Epithelial cell of proximal tubule (primary cell): ENCODE results near the gene CBLIF. TPM values are rescaled to one million over a fixed set of nuclear protein-coding genes. Genes with fewer than 3 reads are reported as not detected.

Experiments
- DNase-seq: peaks from one replicate; pipeline ENCODE4 v3.0.0-alpha.2; 2011; ENCODE audit warnings: low read depth
- H3K4me3 ChIP-seq: 2 replicates; pipeline ENCODE4 v1.5.1; 2011; ENCODE audit warnings: low read depth, mild to moderate bottlenecking, low read length
- total RNA-seq: library from RNA; depleted of rRNA; stranded (reverse); fragments of >200 nt; gene quantifications from 2 replicates; pipeline ENCODE4 v1.2.3, GENCODE V29; 2015
- TF ChIP-seq, protein P1 (sequence below): conservative IDR thresholded peaks from 2 replicates; pipeline ENCODE4 v1.5.1; 2012; ENCODE audit warnings: low read depth, mild to moderate bottlenecking, low read length

The CBLIF gene
- total RNA-seq, 1 donor from 2014 or later, result not detected

DNA sequence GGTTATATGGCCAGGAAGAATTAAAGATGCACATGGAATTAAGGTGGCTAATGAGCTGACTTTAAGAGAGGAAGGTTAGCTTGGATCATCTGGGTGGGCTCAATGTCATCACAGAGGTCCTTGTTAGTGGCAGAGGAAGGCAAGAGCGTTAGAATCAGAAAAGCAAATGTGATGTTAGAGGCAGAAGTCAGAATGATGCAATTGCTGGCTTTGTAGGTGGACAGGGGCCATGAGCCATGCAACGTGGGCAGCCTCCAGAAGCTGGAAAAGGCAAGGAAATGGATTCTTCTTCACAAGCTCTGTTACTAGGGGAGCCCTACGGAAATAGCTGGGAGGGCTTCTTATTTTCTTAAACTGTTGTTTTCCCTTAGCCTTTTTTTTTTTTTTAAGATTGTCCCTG is 2.3 kb upstream of the CBLIF start:
- TF ChIP-seq, protein P1, sequence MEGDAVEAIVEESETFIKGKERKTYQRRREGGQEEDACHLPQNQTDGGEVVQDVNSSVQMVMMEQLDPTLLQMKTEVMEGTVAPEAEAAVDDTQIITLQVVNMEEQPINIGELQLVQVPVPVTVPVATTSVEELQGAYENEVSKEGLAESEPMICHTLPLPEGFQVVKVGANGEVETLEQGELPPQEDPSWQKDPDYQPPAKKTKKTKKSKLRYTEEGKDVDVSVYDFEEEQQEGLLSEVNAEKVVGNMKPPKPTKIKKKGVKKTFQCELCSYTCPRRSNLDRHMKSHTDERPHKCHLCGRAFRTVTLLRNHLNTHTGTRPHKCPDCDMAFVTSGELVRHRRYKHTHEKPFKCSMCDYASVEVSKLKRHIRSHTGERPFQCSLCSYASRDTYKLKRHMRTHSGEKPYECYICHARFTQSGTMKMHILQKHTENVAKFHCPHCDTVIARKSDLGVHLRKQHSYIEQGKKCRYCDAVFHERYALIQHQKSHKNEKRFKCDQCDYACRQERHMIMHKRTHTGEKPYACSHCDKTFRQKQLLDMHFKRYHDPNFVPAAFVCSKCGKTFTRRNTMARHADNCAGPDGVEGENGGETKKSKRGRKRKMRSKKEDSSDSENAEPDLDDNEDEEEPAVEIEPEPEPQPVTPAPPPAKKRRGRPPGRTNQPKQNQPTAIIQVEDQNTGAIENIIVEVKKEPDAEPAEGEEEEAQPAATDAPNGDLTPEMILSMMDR, result no peak
- DNase-seq, result no peak
- no peak overlapping the region for H3K4me3 ChIP-seq

DNA sequence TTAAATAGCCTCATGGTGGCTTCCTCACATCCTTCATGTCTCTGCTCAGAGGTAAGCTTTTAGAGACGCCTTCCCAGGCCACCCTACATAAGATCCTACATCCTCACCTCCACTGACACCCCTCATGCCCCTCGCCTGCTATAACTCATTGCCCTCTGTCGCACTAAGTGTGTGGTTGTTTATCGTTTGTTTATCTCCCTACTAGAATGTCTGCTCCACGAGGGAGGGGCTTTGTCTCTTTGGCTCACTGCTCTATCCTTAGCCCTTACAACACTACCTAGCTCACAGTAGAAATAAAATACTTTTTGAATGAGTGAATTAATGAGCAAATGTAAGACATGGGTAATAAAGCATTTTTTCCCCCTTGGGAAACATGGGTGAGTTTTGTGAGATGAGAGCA is 1.3 kb upstream of the CBLIF start:
- TF ChIP-seq, protein P1, result no peak
- DNase-seq, result no peak
- no peak overlapping the region for H3K4me3 ChIP-seq

DNA sequence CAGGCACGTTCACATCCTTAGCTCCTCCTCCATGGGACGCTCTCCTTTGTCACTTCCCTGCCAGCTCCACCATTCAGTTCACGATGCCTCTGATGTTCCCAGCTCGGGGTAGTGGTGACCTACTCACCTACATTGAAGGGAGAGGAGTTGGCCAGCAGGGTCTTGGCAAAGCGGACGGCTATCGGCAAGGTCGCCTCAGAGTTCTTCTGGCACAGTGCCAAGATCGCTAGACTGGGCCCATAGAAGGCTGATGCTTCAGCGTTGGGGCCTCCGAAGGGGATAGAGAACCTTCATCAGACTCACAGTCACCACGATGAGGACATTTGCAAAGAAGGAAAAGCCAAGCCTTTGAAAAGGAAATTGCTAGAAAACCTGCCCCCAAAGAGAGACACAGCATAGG is 3.0 kb downstream of the CBLIF start:
- DNase-seq, result no peak
- no peak overlapping the region for H3K4me3 ChIP-seq
- TF ChIP-seq, protein P1, result no peak

DNA sequence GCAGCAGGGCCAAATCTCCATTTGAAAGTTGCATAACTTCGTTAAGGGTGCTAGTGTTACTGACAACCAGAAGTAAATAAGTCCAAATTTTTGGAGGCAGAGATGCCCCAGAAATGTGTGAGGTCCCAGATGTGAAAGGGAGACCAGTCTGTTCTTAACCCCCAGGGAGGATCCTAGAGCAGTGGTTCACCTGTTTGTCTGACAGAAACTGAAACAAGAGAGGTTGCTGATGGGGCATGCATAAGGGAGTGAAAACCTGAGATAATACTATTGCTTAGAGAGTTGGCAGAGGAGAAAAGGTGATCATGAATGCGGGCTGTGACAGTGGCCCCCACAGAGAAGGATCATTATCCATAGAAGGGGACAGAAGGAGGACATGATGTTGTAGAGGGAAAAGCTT is 3.8 kb downstream of the CBLIF start:
- no peak overlapping the region for H3K4me3 ChIP-seq
- TF ChIP-seq, protein P1, result no peak
- no peak for DNase-seq

DNA sequence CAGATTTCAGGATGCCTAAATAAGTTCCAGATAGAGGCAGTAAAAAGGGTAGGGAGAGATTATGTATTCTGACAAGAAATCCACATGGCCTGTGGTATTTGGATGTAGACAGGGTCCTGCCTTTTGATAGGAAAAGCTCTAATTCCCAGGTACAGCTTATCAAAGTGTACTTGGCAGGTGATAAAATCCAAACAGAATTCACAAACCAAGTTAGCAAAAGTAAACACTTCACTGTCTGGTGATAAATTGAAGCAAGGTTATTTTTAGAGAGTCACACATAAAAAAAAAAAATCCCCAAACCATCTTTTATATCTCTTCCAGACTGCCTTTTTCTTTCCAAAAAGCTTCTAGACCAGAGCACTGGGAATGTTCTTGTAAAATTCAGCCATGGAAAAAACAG is 5.7 kb downstream of the CBLIF start:
- TF ChIP-seq, protein P1, result no peak
- no peak for DNase-seq
- H3K4me3 ChIP-seq, result no peak overlapping the region

DNA sequence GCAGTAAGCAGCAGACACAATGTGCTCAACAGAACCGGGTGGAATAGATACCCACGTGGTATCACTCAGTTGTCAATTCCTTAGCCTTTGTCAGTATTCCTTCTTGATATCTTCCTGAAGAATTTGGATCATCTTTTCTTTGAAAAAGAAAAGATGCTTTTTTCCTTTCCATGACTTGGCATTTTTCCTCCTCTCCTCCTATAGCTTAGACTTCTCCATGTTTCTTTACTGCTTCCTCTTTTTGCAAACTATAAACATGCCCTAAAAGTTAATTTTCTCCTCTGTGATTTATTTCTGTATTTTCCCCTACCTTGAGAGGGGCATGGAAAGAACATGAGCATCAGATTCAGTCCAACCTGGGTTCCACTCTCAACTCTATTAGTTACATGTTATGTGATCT is 11.7 kb downstream of the CBLIF start:
- H3K4me3 ChIP-seq, result no peak overlapping the region
- TF ChIP-seq, protein P1, result no peak
- DNase-seq, result no peak

DNA sequence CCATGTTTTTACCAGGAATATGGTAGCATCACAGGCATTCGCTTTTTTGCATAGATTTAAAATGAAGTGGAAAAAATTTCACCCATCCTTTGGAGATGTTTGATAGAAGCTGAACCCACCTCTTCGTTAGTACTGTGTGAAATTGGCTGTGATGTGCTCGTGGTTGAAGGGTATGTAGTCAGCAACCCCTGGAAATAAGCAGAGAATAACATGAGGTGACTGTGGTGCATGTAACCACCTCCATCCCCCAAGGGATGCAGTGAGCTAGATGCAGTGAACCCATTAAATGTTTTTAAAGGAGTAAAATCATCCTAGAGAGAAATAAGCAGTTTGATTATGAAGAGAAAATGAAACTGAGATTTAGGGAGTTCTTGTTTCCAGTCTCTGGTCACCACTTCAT is 15.9 kb downstream of the CBLIF start:
- TF ChIP-seq, protein P1, result no peak
- H3K4me3 ChIP-seq, result no peak overlapping the region
- DNase-seq, result no peak
